SK-N-SH (cell line): ENCODE measurements around the gene SERPINA9. TPM values are rescaled to one million over a fixed set of nuclear protein-coding genes. Genes with fewer than 3 reads are reported as not detected.

Experiments
- CTCF ChIA-PET: fragments of 300-600, 350-600 bp; formaldehyde crosslinking; extraction: SDS; loops from one replicate; lab custom pipeline; 2021; lab: Yijun Ruan, JAX
- POLR2A ChIA-PET: fragments of 350-600 bp; sonication (Branson Sonifier 250); formaldehyde crosslinking; extraction: SDS; loops from one replicate; lab custom pipeline; 2020; ENCODE audit warnings: antibody characterized with exemption, inconsistent platforms; lab: Yijun Ruan, JAX
- DNase-seq: peaks from one replicate; pipeline ENCODE4 v3.0.0; 2012
- H2AFZ ChIP-seq: fragments of 200-600 bp; sonication (generic); 2 replicates; pipeline ENCODE4 v1.8.1; 2016; ENCODE audit warnings: antibody characterized with exemption, mild to moderate bottlenecking, low read depth
- H3F3A ChIP-seq: fragments of 200-600 bp; sonication (generic); replicated peaks from 2 replicates; pipeline ENCODE3; 2016; ENCODE audit warnings: antibody characterized with exemption, mild to moderate bottlenecking; ENCODE audit not compliant: insufficient read depth
- H3K27ac ChIP-seq, 2 experiments: fragments of 200-500 bp in 1 of 2; fragments of 200-600 bp in 1 of 2; sonication (Bioruptor generic) in 1 of 2; sonication (generic), shearing (Covaris generic) in 1 of 2; 2 replicates each; pipeline versions ENCODE4 v1.5.1 to v1.6.1; 2014 to 2016; ENCODE audit warnings: low read depth in 2 of 2, inconsistent platforms in 1 of 2, low read length in 1 of 2, mild to moderate bottlenecking in 1 of 2, mixed read lengths in 1 of 2
- H3K27me3 ChIP-seq: fragments of 200-600 bp; sonication (generic), shearing (Covaris generic); 2 replicates; pipeline ENCODE4 v1.6.1; 2016; ENCODE audit warnings: mixed run types; ENCODE audit not compliant: insufficient read depth
- H3K36me3 ChIP-seq, 2 experiments: fragments of 200-500 bp in 1 of 2; fragments of 200-600 bp in 1 of 2; sonication (Bioruptor generic) in 1 of 2; sonication (generic) in 1 of 2; replicated peaks in 1 of 2; 2 replicates each; pipeline versions ENCODE3 to v1.5.1; 2014 to 2016; ENCODE audit warnings: low read length in 1 of 2, mild to moderate bottlenecking in 1 of 2; ENCODE audit not compliant: insufficient read depth in 2 of 2, control insufficient read depth in 1 of 2
- H3K4me1 ChIP-seq, 2 experiments: fragments of 200-500 bp in 1 of 2; fragments of 200-600 bp in 1 of 2; sonication (Bioruptor generic) in 1 of 2; sonication (generic), shearing (Covaris generic) in 1 of 2; 2 replicates each; pipeline versions ENCODE4 v1.5.1 to v1.6.1; 2014 to 2016; ENCODE audit warnings: low read depth in 1 of 2, low read length in 1 of 2, mixed run types in 1 of 2; ENCODE audit not compliant: insufficient read depth in 2 of 2, control insufficient read depth in 1 of 2
- H3K4me2 ChIP-seq: fragments of 200-600 bp; sonication (generic), shearing (Covaris generic); 2 replicates; pipeline ENCODE4 v1.6.1; 2017; ENCODE audit warnings: mixed run types
- H3K4me3 ChIP-seq, 2 experiments: fragments of 200-500 bp in 1 of 2; fragments of 200-600 bp in 1 of 2; sonication (Bioruptor generic) in 1 of 2; sonication (generic), shearing (Covaris generic) in 1 of 2; 2 replicates each; pipeline versions ENCODE4 v1.5.1 to v1.8.1; 2014 to 2016; ENCODE audit warnings: low read depth in 2 of 2, inconsistent platforms in 1 of 2, low read length in 1 of 2, mild to moderate bottlenecking in 1 of 2, mixed read lengths in 1 of 2, moderate library complexity in 1 of 2
- H3K79me2 ChIP-seq: fragments of 200-600 bp; sonication (generic); 2 replicates; pipeline ENCODE4 v1.8.1; 2017; ENCODE audit warnings: mild to moderate bottlenecking; ENCODE audit not compliant: insufficient read depth
- H3K9ac ChIP-seq: fragments of 200-600 bp; sonication (generic); 2 replicates; pipeline ENCODE4 v1.6.1; 2017; ENCODE audit warnings: mixed run types
- H3K9me2 ChIP-seq: fragments of 200-600 bp; sonication (generic); 2 replicates; pipeline ENCODE4 v1.6.1; 2017; ENCODE audit warnings: mixed run types
- H3K9me3 ChIP-seq: fragments of 200-600 bp; sonication (generic); 2 replicates; pipeline ENCODE4 v1.6.1; 2017; ENCODE audit warnings: mixed run types, mild to moderate bottlenecking, moderate library complexity
- H4K20me1 ChIP-seq: fragments of 200-600 bp; sonication (generic); 2 replicates; pipeline ENCODE4 v1.6.1; 2017; ENCODE audit warnings: mild to moderate bottlenecking, mixed run types; ENCODE audit not compliant: insufficient read depth
- ELF1 ChIP-seq: IDR thresholded peaks from 2 replicates; pipeline ENCODE4 v1.4.0; 2012
- EZH2phosphoT487 ChIP-seq: fragments of 200-600 bp; sonication (generic); IDR thresholded peaks from 2 replicates; pipeline ENCODE4 v1.6.1; 2017; ENCODE audit warnings: low read depth, mixed run types, mild to moderate bottlenecking, antibody characterized with exemption, moderate library complexity, borderline replicate concordance
- FOXJ3 ChIP-seq: sonication (generic); formaldehyde crosslinking; IDR thresholded peaks from 2 replicates; pipeline ENCODE4 v1.5.1; 2020; ENCODE audit warnings: mild to moderate bottlenecking, missing genetic modification reagents
- FOXM1 ChIP-seq: IDR thresholded peaks from 2 replicates; pipeline ENCODE4 v1.4.0; 2012; ENCODE audit warnings: low read depth, mild to moderate bottlenecking
- JUND ChIP-seq: IDR thresholded peaks from 2 replicates; pipeline ENCODE4 v1.4.0; 2012
- MEF2A ChIP-seq: IDR thresholded peaks from 2 replicates; pipeline ENCODE4 v1.4.0; 2012; ENCODE audit warnings: low read depth, borderline replicate concordance
- NFIC ChIP-seq: IDR thresholded peaks from 2 replicates; pipeline ENCODE4 v1.4.0; 2012; ENCODE audit warnings: borderline replicate concordance
- NRF1 ChIP-seq: IDR thresholded peaks from 2 replicates; pipeline ENCODE4 v1.6.1; 2012; ENCODE audit warnings: low read depth, mild to moderate bottlenecking, low read length
- PBX3 ChIP-seq: IDR thresholded peaks from 2 replicates; pipeline ENCODE4; 2012
- RAD21 ChIP-seq: IDR thresholded peaks from 2 replicates; pipeline ENCODE4 v1.6.1; 2012; ENCODE audit warnings: mild to moderate bottlenecking, low read length
- RCOR1 ChIP-seq: fragments of 150-350 bp; IDR thresholded peaks from 2 replicates; pipeline ENCODE4 v1.6.1; 2017; ENCODE audit warnings: antibody characterized with exemption, low read length
- TAF1 ChIP-seq: IDR thresholded peaks from 2 replicates; pipeline ENCODE4 v1.6.1; 2012; ENCODE audit warnings: low read depth, mild to moderate bottlenecking, low read length, moderate library complexity, borderline replicate concordance
- TEAD4 ChIP-seq: IDR thresholded peaks from 2 replicates; pipeline ENCODE4 v1.4.0; 2012; ENCODE audit warnings: mild to moderate bottlenecking, borderline replicate concordance; ENCODE audit not compliant: insufficient read depth
- YY1 ChIP-seq: IDR thresholded peaks from 2 replicates; pipeline ENCODE4 v1.4.0; 2012; ENCODE audit warnings: low read depth, mild to moderate bottlenecking
- WGBS: methylation state at CpG from one replicate; pipeline ENCODE4 v1.1.6; 2017; ENCODE audit warnings: low lambda C conversion rate; 5-methylcytosine and 5-hydroxymethylcytosine counted together
- polyA plus RNA-seq, 3 experiments: library from polyadenylated mRNA; depleted of rRNA; stranded (reverse); fragments of >200 nt; gene quantifications; 2 replicates each; pipeline ENCODE4 v1.2.3, GENCODE V29; 2012
- TF ChIP-seq, protein P1 (sequence below): fragments of 150-350 bp; IDR thresholded peaks from 2 replicates; pipeline ENCODE4 v1.6.1; 2016; ENCODE audit warnings: mild to moderate bottlenecking, low read depth, low read length
- TF ChIP-seq, protein P2 (sequence below): IDR thresholded peaks from 2 replicates; pipeline ENCODE4 v1.4.0; 2012; ENCODE audit warnings: low read depth, borderline replicate concordance
- TF ChIP-seq, protein P3 (sequence below): IDR thresholded peaks from 2 replicates; pipeline ENCODE4 v1.4.0; 2012; ENCODE audit warnings: low read depth, borderline replicate concordance
- TF ChIP-seq, protein P4 (sequence below): IDR thresholded peaks from 2 replicates; pipeline ENCODE4 v1.6.1; 2012; ENCODE audit warnings: mild to moderate bottlenecking, low read depth, low read length, moderate library complexity

Gene SERPINA9
- polyA plus RNA-seq, 1 of the 3 experiments (the other 2 are of a cell fraction), result not detected

DNA sequence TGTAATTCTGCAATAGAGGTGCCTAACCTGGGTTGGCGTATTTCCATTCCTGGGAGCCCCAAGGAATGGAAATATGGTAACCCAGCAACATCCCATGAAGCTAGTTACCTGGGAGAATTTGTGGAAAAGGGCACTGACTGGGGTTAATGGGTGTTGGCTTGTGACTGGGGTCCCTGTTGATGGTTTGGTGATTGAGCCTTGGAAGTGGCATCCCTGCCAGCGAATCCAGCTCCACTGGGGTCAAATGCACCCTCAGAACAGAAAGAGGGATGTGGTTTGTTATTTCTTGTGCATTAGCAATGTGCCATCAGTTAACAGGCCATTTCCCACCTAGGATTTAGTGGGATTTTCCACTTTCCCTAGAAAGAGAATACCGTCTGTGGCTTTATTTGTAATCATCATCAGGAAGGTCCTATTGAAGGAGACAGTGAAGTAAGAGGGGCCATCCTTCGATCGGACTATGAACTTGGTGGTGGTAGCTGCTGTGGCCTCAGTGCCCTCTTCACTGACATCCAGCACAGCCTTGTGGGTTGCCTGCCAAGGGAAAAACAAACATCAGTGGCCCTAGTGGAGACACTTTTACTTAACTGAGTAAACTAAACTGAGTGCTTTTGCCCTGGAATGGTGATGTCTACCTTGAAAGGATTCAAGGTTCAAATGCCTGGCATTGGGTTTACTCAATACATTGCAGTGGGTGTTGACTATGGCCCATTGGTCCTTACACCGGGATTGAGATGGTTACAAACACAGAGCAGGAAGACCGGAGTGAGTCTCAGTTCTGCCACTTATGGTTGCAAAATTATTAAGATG, 13.0 kb downstream of the SERPINA9 start:
- no peaks in the 10 kb centered on the region for H3K36me3 ChIP-seq
- no peak overlapping the region for H2AFZ ChIP-seq
- H3K4me3 ChIP-seq, result no peak overlapping the region
- WGBS, result 54% methylated on average over 7 of the region's 7 CpGs
- DNase-seq, result no peak
- H3K79me2 ChIP-seq, result no peaks in the 10 kb centered on the region
- H3K4me1 ChIP-seq, result no peaks in the 10 kb centered on the region
- ChIA-PET POLR2A (no interaction called here), CTCF (no interaction called here)
- TF ChIP-seq FOXJ3 (CRISPR knock-in tag) (no peak), ELF1 (no peak), NRF1 (no peak), JUND (no peak), MEF2A (no peak), RAD21 (no peak)
- TF ChIP-seq, protein P1, sequence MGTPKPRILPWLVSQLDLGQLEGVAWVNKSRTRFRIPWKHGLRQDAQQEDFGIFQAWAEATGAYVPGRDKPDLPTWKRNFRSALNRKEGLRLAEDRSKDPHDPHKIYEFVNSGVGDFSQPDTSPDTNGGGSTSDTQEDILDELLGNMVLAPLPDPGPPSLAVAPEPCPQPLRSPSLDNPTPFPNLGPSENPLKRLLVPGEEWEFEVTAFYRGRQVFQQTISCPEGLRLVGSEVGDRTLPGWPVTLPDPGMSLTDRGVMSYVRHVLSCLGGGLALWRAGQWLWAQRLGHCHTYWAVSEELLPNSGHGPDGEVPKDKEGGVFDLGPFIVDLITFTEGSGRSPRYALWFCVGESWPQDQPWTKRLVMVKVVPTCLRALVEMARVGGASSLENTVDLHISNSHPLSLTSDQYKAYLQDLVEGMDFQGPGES, result no peak
- TF ChIP-seq, protein P2, sequence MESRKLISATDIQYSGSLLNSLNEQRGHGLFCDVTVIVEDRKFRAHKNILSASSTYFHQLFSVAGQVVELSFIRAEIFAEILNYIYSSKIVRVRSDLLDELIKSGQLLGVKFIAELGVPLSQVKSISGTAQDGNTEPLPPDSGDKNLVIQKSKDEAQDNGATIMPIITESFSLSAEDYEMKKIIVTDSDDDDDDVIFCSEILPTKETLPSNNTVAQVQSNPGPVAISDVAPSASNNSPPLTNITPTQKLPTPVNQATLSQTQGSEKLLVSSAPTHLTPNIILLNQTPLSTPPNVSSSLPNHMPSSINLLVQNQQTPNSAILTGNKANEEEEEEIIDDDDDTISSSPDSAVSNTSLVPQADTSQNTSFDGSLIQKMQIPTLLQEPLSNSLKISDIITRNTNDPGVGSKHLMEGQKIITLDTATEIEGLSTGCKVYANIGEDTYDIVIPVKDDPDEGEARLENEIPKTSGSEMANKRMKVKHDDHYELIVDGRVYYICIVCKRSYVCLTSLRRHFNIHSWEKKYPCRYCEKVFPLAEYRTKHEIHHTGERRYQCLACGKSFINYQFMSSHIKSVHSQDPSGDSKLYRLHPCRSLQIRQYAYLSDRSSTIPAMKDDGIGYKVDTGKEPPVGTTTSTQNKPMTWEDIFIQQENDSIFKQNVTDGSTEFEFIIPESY, result no peak
- H3F3A ChIP-seq, result no peaks in the 10 kb centered on the region
- H3K27ac ChIP-seq, result no peak overlapping the region
- no peaks in the 10 kb centered on the region for H4K20me1 ChIP-seq
- H3K9me3 ChIP-seq, result no peaks in the 10 kb centered on the region
- H3K9ac ChIP-seq, result no peak overlapping the region
- no peaks in the 10 kb centered on the region for H3K9me2 ChIP-seq
- no peak overlapping the region for H3K4me2 ChIP-seq
- peaks cover 12% of the 10 kb centered on the region; the same call in 1 of the 2 replicates for H3K27me3 ChIP-seq

DNA sequence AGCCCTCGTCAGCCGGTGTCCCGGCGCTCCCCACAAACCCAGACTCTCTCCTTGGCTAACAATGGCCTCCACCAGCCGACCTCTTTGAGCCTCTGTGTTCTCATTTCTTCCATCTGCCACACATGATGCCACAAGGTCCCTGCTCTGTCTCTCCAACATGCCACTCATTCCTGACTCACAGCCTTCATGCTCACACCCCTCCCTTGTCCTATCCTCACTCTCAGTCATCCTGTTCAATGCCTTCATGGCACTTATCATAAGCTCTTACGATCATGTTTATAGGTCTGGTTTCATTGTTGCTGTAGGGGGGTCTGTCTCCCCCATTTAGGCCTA, 13.8 kb downstream of the SERPINA9 start:
- 25% methylated on average over 2 of the region's 6 CpGs for WGBS
- DNase-seq, result no peak
- Histone ChIP-seq H3K36me3 (no peaks in the 10 kb centered on the region), H3K4me2 (no peak overlapping the region), H3K4me1 (no peaks in the 10 kb centered on the region), H3K9me2 (no peaks in the 10 kb centered on the region), H3K9me3 (no peaks in the 10 kb centered on the region), H3K4me3 (no peak overlapping the region), H3K27me3 (peaks cover 12% of the 10 kb centered on the region; the same call in 1 of the 2 replicates), H3F3A (no peaks in the 10 kb centered on the region), H4K20me1 (no peaks in the 10 kb centered on the region), H3K79me2 (no peaks in the 10 kb centered on the region), H3K9ac (no peak overlapping the region), H3K27ac (no peak overlapping the region), H2AFZ (no peak overlapping the region)
- ChIA-PET CTCF (no interaction called here), POLR2A (no interaction called here)
- TF ChIP-seq FOXJ3 (CRISPR knock-in tag) (no peak), MEF2A (no peak), NRF1 (no peak), YY1 (no peak), EZH2phosphoT487 (no peak), PBX3 (no peak), RAD21 (no peak), NFIC (no peak), FOXM1 (no peak), TEAD4 (no peak), TAF1 (no peak), RCOR1 (no peak)
- TF ChIP-seq, protein P3, sequence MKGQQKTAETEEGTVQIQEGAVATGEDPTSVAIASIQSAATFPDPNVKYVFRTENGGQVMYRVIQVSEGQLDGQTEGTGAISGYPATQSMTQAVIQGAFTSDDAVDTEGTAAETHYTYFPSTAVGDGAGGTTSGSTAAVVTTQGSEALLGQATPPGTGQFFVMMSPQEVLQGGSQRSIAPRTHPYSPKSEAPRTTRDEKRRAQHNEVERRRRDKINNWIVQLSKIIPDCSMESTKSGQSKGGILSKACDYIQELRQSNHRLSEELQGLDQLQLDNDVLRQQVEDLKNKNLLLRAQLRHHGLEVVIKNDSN, result no peak
- TF ChIP-seq, protein P4, sequence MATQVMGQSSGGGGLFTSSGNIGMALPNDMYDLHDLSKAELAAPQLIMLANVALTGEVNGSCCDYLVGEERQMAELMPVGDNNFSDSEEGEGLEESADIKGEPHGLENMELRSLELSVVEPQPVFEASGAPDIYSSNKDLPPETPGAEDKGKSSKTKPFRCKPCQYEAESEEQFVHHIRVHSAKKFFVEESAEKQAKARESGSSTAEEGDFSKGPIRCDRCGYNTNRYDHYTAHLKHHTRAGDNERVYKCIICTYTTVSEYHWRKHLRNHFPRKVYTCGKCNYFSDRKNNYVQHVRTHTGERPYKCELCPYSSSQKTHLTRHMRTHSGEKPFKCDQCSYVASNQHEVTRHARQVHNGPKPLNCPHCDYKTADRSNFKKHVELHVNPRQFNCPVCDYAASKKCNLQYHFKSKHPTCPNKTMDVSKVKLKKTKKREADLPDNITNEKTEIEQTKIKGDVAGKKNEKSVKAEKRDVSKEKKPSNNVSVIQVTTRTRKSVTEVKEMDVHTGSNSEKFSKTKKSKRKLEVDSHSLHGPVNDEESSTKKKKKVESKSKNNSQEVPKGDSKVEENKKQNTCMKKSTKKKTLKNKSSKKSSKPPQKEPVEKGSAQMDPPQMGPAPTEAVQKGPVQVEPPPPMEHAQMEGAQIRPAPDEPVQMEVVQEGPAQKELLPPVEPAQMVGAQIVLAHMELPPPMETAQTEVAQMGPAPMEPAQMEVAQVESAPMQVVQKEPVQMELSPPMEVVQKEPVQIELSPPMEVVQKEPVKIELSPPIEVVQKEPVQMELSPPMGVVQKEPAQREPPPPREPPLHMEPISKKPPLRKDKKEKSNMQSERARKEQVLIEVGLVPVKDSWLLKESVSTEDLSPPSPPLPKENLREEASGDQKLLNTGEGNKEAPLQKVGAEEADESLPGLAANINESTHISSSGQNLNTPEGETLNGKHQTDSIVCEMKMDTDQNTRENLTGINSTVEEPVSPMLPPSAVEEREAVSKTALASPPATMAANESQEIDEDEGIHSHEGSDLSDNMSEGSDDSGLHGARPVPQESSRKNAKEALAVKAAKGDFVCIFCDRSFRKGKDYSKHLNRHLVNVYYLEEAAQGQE, result no peak
